HEK293 (cell line): ENCODE results near the gene PDE4D.

Source experiments
- CTCF ChIA-PET: fragments of 350-600 bp; formaldehyde crosslinking; extraction: SDS; loops from one replicate; lab custom pipeline; 2021; ENCODE audit warnings: antibody characterized with exemption; lab: Yijun Ruan, JAX
- POLR2A ChIA-PET: fragments of 300-600 bp; formaldehyde crosslinking; extraction: SDS; loops from one replicate; lab custom pipeline; 2020; ENCODE audit warnings: antibody characterized with exemption, inconsistent platforms; lab: Yijun Ruan, JAX
- H3K27ac ChIP-seq: fragments of 200-500 bp; sonication (Bioruptor generic); 2 replicates; pipeline ENCODE4 v1.5.1; 2014; ENCODE audit warnings: low read depth, low read length, control low read depth, inconsistent platforms; ENCODE audit errors: extremely low read depth
- H3K36me3 ChIP-seq, 2 experiments: fragments of 200-500 bp in 1 of 2; sonication (Bioruptor generic) in 1 of 2; 1 replicate in 1 of 2; 2 replicates in 1 of 2; pipeline ENCODE4 v1.5.1; 2014 to 2017; ENCODE audit warnings: inconsistent platforms in 2 of 2, low read length in 2 of 2; ENCODE audit not compliant: control insufficient read depth in 2 of 2, insufficient read depth in 1 of 2
- H3K4me1 ChIP-seq: fragments of 200-500 bp; sonication (Bioruptor generic); 2 replicates; pipeline ENCODE4 v1.5.1; 2014; ENCODE audit warnings: mild to moderate bottlenecking, low read length, inconsistent platforms; ENCODE audit not compliant: control insufficient read depth, insufficient read depth
- H3K4me3 ChIP-seq: 2 replicates; pipeline ENCODE4 v1.5.1; 2011; ENCODE audit warnings: low read depth, mild to moderate bottlenecking, control low read depth, low read length, moderate library complexity
- H3K9me3 ChIP-seq: fragments of 200-500 bp; sonication (Bioruptor generic); 2 replicates; pipeline ENCODE4 v1.5.1; 2014; ENCODE audit warnings: low read depth, low read length, inconsistent platforms; ENCODE audit not compliant: control insufficient read depth, insufficient read depth
- GLIS2 ChIP-seq: fragments of 450-650 bp; formaldehyde crosslinking; IDR thresholded peaks from 2 replicates; pipeline ENCODE4 v1.5.1; 2016; ENCODE audit warnings: missing biosample characterization, missing genetic modification characterization
- HOXD13 ChIP-seq: sonication (generic); formaldehyde crosslinking; IDR thresholded peaks from 2 replicates; pipeline ENCODE4 v1.8.0; 2022; ENCODE audit warnings: missing genetic modification reagents, borderline replicate concordance
- TCF7L2 ChIP-seq: IDR thresholded peaks from 2 replicates; pipeline ENCODE4 v1.6.1; 2011; ENCODE audit warnings: low read depth, mild to moderate bottlenecking, inconsistent platforms, low read length, moderate library complexity, borderline replicate concordance
- ZBTB17 ChIP-seq: fragments of 450-650 bp; formaldehyde crosslinking; IDR thresholded peaks from 2 replicates; pipeline ENCODE4 v1.5.1; 2016; ENCODE audit warnings: missing biosample characterization, missing genetic modification characterization
- ZEB2 ChIP-seq: fragments of 450-650 bp; formaldehyde crosslinking; IDR thresholded peaks from 2 replicates; pipeline ENCODE4 v1.5.1; 2016; ENCODE audit warnings: missing biosample characterization, missing genetic modification characterization
- ZFP3 ChIP-seq: fragments of 450-650 bp; formaldehyde crosslinking; IDR thresholded peaks from 2 replicates; pipeline ENCODE4 v1.5.1; 2016; ENCODE audit warnings: low read depth, missing biosample characterization, missing genetic modification characterization
- ZNF223 ChIP-seq: fragments of 450-650 bp; formaldehyde crosslinking; IDR thresholded peaks from 2 replicates; pipeline ENCODE4 v1.5.1; 2016; ENCODE audit warnings: missing biosample characterization, missing genetic modification characterization
- ZNF24 ChIP-seq: fragments of 450-650 bp; formaldehyde crosslinking; IDR thresholded peaks from 2 replicates; pipeline ENCODE4 v1.5.1; 2016; ENCODE audit warnings: missing biosample characterization, missing genetic modification characterization
- ZNF248 ChIP-seq: fragments of 450-650 bp; formaldehyde crosslinking; IDR thresholded peaks from 2 replicates; pipeline ENCODE4 v1.5.1; 2017; ENCODE audit warnings: missing biosample characterization, missing genetic modification characterization
- ZNF350 ChIP-seq: fragments of 450-650 bp; formaldehyde crosslinking; IDR thresholded peaks from 2 replicates; pipeline ENCODE4 v1.5.0; 2017; ENCODE audit warnings: missing biosample characterization, mild to moderate bottlenecking, missing genetic modification characterization
- ZNF548 ChIP-seq: fragments of 450-650 bp; formaldehyde crosslinking; IDR thresholded peaks from 2 replicates; pipeline ENCODE4 v1.5.1; 2016; ENCODE audit warnings: missing biosample characterization, missing genetic modification characterization
- ZNF571 ChIP-seq: fragments of 450-650 bp; formaldehyde crosslinking; IDR thresholded peaks from 2 replicates; pipeline ENCODE4 v1.5.0; 2017; ENCODE audit warnings: missing biosample characterization, missing genetic modification characterization
- ZNF624 ChIP-seq: fragments of 450-650 bp; formaldehyde crosslinking; IDR thresholded peaks from 2 replicates; pipeline ENCODE4 v1.5.1; 2017; ENCODE audit warnings: missing biosample characterization, missing genetic modification characterization
- ZNF707 ChIP-seq: fragments of 450-650 bp; formaldehyde crosslinking; IDR thresholded peaks from 2 replicates; pipeline ENCODE4 v1.5.1; 2016; ENCODE audit warnings: missing biosample characterization, missing genetic modification characterization
- TF ChIP-seq, protein P1 (sequence below): fragments of 450-650 bp; formaldehyde crosslinking; IDR thresholded peaks from 2 replicates; pipeline ENCODE4 v1.5.1; 2016; ENCODE audit warnings: missing biosample characterization, missing genetic modification characterization, borderline replicate concordance
- TF ChIP-seq, protein P2 (sequence below): fragments of 450-650 bp; formaldehyde crosslinking; IDR thresholded peaks from 2 replicates; pipeline ENCODE4 v1.5.1; 2016; ENCODE audit warnings: missing biosample characterization, missing genetic modification characterization
- TF ChIP-seq, protein P3 (sequence below): fragments of 450-650 bp; formaldehyde crosslinking; IDR thresholded peaks from 2 replicates; pipeline ENCODE4 v1.5.1; 2016; ENCODE audit warnings: missing biosample characterization, missing genetic modification characterization
- TF ChIP-seq, protein P4 (sequence below): fragments of 450-650 bp; formaldehyde crosslinking; IDR thresholded peaks from 2 replicates; pipeline ENCODE4 v1.5.1; 2016; ENCODE audit warnings: missing biosample characterization, missing genetic modification characterization
- TF ChIP-seq, protein P5 (sequence below): IDR thresholded peaks from 2 replicates; pipeline ENCODE4 v1.6.1; 2011; ENCODE audit warnings: mild to moderate bottlenecking, low read depth, low read length, borderline replicate concordance

PDE4D gene

DNA sequence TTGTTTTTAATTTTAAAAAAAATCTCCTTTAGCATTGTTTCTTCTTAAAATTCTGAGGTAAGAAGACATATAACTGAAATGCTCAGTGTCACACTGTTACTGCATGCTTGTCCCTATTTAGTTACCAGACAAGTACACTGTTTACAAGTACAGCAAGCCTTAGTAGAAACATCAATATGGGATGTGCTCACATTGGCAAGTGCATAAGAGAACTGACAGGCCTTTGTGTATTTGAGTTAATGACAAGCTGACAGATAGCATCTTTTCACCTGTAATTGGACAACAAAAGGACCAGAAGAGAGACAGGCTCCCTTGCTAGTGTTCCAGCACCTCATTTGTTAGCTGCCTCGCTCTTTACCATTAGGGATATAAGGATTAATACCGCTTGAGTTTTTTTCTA, 63.6 kb downstream of the PDE4D start (continued):
- TF ChIP-seq, protein P1, sequence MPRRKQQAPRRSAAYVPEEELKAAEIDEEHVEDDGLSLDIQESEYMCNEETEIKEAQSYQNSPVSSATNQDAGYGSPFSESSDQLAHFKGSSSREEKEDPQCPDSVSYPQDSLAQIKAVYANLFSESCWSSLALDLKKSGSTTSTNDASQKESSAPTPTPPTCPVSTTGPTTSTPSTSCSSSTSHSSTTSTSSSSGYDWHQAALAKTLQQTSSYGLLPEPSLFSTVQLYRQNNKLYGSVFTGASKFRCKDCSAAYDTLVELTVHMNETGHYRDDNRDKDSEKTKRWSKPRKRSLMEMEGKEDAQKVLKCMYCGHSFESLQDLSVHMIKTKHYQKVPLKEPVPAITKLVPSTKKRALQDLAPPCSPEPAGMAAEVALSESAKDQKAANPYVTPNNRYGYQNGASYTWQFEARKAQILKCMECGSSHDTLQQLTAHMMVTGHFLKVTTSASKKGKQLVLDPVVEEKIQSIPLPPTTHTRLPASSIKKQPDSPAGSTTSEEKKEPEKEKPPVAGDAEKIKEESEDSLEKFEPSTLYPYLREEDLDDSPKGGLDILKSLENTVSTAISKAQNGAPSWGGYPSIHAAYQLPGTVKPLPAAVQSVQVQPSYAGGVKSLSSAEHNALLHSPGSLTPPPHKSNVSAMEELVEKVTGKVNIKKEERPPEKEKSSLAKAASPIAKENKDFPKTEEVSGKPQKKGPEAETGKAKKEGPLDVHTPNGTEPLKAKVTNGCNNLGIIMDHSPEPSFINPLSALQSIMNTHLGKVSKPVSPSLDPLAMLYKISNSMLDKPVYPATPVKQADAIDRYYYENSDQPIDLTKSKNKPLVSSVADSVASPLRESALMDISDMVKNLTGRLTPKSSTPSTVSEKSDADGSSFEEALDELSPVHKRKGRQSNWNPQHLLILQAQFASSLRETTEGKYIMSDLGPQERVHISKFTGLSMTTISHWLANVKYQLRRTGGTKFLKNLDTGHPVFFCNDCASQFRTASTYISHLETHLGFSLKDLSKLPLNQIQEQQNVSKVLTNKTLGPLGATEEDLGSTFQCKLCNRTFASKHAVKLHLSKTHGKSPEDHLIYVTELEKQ (tag by site-specific recombination) = no peak
- TF ChIP-seq ZEB2 (tag by site-specific recombination) = no peak
- no peak for TF ChIP-seq TCF7L2

DNA sequence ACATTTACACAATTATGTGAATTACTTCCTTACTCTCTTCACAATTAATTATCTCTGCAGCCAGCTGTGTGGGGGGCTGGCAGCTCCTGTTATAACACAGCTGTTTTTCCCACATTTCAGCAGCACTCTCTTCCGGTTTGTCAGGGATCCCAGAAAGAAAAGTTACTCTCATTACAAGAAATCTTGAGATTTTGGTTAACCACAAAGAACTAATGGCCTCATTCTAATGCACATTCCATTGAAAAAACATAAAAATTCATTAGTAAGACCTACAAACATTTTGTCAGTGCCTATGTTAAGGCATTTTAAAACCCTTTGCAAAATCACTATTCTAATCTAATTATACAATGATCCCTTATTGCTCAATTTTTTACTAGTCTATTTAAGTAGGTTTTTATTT, 64.1 kb downstream of the PDE4D start:
- H3K9me3 ChIP-seq = no peaks in the 10 kb centered on the region
- no peak overlapping the region for H3K27ac ChIP-seq
- no peaks in the 10 kb centered on the region for H3K36me3 ChIP-seq
- peaks cover 5% of the 10 kb centered on the region; the same call in 1 of the 2 replicates for H3K4me1 ChIP-seq
- no peak overlapping the region for H3K4me3 ChIP-seq
- CTCF ChIA-PET = no interaction called here
- TF ChIP-seq ZNF223 (no peak), ZFP3 (tag by site-specific recombination) (no peak), GLIS2 (tag by site-specific recombination) (no peak), ZNF350 (tag by site-specific recombination) (no peak), ZNF24 (tag by site-specific recombination) (no peak), ZNF248 (tag by site-specific recombination) (no peak), ZNF548 (tag by site-specific recombination) (no peak), ZNF624 (tag by site-specific recombination) (no peak), ZNF707 (no peak), ZNF571 (tag by site-specific recombination) (no peak), HOXD13 (no peak), ZBTB17 (no peak)
- TF ChIP-seq, protein P2, sequence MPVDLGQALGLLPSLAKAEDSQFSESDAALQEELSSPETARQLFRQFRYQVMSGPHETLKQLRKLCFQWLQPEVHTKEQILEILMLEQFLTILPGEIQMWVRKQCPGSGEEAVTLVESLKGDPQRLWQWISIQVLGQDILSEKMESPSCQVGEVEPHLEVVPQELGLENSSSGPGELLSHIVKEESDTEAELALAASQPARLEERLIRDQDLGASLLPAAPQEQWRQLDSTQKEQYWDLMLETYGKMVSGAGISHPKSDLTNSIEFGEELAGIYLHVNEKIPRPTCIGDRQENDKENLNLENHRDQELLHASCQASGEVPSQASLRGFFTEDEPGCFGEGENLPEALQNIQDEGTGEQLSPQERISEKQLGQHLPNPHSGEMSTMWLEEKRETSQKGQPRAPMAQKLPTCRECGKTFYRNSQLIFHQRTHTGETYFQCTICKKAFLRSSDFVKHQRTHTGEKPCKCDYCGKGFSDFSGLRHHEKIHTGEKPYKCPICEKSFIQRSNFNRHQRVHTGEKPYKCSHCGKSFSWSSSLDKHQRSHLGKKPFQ (tag by site-specific recombination) = no peak
- TF ChIP-seq, protein P3, sequence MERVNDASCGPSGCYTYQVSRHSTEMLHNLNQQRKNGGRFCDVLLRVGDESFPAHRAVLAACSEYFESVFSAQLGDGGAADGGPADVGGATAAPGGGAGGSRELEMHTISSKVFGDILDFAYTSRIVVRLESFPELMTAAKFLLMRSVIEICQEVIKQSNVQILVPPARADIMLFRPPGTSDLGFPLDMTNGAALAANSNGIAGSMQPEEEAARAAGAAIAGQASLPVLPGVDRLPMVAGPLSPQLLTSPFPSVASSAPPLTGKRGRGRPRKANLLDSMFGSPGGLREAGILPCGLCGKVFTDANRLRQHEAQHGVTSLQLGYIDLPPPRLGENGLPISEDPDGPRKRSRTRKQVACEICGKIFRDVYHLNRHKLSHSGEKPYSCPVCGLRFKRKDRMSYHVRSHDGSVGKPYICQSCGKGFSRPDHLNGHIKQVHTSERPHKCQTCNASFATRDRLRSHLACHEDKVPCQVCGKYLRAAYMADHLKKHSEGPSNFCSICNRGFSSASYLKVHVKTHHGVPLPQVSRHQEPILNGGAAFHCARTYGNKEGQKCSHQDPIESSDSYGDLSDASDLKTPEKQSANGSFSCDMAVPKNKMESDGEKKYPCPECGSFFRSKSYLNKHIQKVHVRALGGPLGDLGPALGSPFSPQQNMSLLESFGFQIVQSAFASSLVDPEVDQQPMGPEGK (tag by site-specific recombination) = no peak
- TF ChIP-seq, protein P4, sequence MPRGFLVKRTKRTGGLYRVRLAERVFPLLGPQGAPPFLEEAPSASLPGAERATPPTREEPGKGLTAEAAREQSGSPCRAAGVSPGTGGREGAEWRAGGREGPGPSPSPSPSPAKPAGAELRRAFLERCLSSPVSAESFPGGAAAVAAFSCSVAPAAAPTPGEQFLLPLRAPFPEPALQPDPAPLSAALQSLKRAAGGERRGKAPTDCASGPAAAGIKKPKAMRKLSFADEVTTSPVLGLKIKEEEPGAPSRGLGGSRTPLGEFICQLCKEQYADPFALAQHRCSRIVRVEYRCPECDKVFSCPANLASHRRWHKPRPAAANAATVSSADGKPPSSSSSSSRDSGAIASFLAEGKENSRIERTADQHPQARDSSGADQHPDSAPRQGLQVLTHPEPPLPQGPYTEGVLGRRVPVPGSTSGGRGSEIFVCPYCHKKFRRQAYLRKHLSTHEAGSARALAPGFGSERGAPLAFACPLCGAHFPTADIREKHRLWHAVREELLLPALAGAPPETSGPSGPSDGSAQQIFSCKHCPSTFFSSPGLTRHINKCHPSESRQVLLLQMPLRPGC (tag by site-specific recombination) = no peak
- TF ChIP-seq, protein P5, sequence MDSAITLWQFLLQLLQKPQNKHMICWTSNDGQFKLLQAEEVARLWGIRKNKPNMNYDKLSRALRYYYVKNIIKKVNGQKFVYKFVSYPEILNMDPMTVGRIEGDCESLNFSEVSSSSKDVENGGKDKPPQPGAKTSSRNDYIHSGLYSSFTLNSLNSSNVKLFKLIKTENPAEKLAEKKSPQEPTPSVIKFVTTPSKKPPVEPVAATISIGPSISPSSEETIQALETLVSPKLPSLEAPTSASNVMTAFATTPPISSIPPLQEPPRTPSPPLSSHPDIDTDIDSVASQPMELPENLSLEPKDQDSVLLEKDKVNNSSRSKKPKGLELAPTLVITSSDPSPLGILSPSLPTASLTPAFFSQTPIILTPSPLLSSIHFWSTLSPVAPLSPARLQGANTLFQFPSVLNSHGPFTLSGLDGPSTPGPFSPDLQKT = no peak
- POLR2A ChIA-PET = no interaction called here
